NCI-H2196 treated with DMSO at 0.1 percent for 48 hours (cell line): ENCODE results near the gene FBH1.
A peak's percentile ranks its signal among the peaks of the same experiment; 100 is the strongest.
"Not testable (repeated sequence)": the region's sequence is repeated elsewhere in the genome, so short reads cannot be mapped to it uniquely, and the experiment has no call there.

Experiments
- DNase-seq: peaks from one replicate; lab custom pipeline; 2025; ENCODE audit not compliant: unreplicated experiment; lab: John Stamatoyannopoulos, UW

FBH1 gene

DNA sequence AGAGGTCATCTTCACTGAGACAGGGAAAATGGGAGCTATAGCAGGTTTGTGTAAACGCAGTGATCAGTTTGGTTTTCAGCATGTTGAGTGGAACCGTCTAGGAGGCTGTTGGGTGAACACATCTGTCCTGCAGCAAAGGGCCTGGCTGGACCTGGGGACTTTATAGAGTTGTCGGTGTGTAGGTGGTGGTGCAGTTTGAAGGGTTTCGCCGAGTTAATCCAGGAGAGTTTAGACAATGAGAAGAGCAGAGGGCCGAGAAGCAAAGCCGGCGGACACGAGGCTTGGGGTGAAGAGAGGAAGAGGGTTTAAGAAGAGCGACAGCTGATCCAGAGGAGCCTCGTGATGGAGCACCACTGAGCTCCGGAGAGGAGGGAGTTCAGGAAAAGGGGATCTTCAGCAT is 48.2 kb downstream of the FBH1 start:
- no peak for DNase-seq

DNA sequence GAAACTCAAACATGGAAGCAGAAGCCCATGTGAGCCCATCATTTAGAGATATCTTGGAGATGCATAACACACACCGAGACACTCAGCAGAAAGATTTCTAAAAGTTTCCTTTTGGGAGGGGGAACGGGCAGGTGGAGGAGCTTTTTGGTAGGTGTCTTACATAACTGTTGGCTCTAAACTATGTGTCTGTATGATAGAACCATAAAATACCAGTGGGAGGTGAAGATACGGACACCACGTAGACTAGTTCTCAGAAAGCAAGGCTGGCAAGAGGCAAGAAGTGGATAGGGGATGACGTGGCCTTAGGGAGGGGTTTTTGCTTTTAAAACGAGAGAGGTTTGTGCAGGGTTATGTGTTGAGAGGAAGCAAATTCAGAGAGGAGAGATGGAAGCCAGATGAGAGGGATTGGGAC is 50.8 kb downstream of the FBH1 start:
- DNase-seq, result no peak

DNA sequence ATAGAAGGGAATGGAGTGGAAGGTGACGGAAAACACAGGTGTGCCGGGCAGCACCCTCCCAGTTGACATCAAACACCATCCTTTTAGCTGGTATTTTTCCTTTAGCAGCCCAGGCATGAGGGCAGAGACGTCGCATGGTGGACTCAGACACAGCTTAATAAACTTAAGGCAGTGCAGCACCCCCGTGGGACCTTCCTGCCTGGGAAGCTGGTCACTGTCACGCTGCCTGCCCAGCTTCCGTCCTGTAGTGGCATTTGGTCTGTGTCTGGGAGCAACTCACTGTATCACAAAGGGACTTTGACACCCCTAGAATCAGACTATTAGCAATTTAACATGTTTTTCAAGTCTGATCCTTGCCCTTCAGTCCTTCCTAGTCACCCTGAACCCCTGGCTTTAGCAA is 51.5 kb downstream of the FBH1 start:
- no peak for DNase-seq

- no peak for DNase-seq
Measured at GRCh38 chr10:5942001-5942400, 52.0 kb downstream of the FBH1 start.

DNA sequence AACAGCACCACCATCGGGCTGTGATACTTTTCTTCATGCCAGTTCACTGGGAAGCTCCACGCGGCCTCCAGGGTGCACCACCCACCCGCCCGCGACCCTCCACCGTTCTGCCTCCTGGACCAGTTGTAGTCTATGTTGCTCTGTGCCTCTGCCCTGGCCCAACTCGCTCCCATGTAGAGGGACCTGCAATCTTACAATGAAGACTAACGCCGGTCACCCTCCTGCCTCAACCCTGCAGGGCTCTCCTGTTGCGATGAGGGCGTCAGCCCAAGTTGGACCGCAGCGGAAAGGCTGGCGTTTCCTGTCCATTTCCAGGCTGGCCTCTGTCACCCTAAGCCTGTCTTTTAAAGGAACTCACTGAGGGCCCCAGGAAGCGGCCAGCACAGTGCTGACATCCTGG is 52.4 kb downstream of the FBH1 start:
- DNase-seq, result no peak

DNA sequence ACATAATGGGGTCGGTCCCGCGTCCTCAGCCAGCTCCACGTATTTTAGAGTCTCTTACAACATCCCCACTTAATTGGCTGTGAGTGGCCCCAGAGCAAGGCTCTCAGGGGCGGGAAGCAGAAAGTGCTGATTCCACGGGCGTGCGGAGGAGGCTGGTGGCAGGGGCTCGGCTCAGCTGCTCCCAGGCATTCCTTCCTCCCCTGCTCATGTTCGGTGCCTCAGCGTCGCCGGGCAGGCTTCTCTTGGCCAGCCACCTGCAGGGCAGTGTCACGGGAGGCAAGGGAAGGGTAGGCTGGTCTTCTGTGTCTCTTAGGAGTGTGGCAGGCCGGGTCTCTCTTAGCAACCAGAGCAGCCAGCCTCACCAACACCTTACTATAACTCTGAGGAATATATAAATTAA is 53.5 kb downstream of the FBH1 start:
- DNase-seq, result no peak

DNA sequence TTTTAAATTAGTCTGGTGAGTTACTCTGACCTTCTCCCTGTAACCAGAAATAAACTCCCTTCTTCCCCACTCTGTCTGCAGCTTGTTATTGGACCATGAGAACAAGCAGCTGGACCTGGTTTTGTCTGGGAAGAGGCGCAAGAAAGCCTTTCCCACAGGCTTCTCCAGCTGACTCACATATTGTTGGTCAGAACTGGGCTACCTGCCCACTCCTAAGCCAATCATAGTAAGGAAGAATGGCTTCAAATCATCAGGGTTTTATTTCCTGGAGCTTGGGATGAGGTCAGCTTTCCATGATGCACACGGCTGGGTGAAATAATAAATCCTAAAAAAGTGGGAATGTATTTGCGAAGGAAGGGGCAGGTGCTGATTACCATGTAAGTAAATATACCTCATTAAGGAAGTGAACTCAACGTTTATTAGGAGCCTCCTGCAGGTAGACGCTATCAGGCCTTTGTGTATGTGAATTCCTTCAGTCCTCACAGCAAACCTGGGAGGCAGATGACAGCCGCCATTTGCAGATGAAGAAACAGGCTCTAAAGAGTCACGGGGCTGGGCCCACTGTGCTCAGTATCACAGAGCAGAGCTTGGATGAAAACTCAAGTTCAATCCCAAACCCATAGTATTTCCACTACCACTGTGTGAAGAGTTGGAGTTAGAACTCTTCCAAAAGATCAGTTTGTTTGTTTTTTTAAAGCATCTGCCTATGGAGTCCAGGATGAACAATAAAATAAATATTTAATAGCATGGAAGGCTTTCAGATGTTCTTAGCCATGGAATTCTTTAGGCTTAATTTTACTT is 54.5 kb downstream of the FBH1 start:
- DNase-seq, result peak; percentile 60

DNA sequence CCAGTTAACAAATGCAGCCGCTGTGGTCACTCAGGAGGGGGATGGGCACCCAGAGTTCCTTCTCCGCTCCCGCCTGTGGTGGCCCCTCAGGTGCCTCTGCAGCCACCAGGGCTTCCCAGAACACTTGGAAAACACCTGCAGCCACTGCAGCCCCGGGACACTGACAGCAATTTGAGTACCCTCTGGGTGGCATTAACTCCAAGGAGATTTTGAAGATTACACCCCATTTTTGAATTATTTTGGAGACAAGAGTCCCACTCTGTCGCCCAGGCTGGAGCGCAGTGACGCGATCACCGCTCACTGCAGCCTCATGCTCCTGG is 55.1 kb downstream of the FBH1 start:
- DNase-seq, result no peak

DNA sequence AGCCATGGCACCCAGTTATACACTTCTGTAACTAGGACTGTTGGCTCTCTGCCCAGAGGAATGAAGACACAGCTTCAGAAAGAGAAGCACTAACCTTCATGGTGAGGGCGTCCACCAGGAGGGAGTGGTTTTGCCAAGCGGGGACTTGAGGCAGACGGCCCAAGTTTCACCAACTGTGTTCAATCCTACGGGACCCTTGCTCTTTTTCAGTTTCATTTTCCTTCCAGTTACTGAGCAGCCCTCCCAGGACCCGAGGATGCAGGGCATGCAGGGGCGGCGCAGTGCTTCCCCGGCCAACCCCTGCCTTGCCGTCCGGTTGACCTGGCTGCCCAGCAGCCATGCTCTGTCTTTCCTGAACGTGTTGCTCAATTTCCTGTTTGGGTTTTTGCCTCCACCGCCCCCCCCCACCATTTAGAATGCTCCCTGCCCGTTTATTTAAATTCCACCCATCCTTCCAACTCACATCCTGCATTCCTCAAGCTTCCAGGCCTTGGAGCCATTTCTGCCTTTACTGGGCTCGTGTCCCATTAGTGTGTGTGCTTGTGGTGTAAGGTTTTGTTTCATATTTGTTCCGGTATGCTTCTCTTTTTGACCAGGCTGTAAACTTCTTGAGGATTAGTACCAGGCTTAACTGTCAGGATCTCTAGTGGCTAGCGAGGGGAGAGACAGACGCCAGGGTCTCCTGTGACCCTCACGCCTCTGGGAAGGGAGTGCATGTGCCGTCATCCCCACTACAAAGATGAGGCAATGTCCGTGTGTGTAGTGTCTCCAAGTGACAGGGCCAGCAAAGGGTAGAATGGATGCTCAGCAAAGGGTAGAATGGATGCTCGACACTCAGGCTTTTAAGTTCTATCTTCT is 55.7 kb downstream of the FBH1 start:
- no peak for DNase-seq

DNA sequence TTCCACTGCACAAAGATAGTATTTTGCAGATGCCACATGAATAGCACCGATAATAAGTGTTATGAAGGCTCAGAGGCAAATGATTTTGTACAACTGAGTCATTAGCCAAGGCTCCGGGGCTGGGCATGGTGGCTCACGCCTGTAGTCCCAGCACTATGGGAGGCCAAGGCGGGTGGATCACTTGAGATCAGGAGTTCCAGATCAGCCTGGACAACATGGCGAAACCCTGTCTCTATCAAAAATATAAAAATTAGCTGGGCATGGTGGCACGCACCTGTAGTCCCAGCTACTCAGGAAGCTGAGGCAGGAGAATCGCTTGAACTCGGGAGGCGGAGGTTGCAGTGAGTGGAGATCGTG is 56.4 kb downstream of the FBH1 start:
- not testable (repeated sequence) for DNase-seq

DNA sequence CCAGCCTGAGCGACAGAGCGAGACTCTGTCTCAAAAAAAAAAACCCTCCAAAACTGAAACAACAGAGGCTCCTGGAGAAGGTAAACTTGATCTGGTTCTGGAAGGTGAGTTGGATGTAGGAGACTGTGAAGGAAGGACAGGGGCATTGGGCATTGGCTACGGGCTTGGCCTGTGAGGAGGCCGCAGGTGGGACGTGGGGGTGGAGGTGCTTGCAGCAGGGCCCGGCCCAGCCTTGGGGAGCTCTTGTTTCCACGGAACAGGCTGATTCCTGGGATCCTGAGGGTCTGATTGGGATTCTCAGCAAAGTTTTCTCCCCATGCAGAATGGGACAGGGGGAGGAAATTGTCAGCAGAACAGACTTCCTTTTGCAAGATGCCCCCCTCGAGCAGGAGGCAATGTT is 56.7 kb downstream of the FBH1 start:
- DNase-seq, result no peak

DNA sequence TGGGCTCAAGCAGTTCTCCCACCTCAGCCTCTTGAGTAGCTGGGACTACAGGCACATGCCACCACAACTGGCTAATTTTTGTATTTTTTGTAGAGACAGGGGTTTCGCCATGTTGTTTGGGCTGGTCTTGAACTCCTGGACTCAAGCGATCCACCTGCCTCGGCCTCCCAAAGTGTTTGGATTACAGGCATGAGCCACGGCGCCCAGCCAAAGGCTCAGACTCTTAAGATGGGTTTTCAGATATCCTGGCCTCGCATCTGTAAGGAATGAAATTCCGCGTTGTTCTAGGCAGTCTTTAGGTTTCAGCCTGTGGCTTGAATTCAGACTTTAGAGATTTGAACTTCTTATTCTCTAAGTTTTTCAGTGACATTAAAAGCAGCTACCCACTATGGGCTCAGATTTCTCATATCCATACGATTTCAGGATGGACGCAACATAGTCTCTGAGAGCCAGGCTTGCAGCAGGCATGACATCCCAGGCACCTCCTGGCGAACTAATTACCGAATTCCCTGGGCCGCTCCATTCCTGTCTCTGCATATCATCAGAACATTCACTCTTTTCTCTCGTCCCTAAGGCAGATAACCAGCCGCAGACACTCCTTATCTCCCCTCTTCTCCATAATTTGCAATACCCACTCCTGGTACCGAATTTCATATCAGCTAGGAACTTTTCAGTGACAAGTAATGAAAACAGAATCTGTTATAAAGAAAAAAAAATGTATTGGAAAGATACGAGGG is 57.6 kb downstream of the FBH1 start:
- no peak for DNase-seq

DNA sequence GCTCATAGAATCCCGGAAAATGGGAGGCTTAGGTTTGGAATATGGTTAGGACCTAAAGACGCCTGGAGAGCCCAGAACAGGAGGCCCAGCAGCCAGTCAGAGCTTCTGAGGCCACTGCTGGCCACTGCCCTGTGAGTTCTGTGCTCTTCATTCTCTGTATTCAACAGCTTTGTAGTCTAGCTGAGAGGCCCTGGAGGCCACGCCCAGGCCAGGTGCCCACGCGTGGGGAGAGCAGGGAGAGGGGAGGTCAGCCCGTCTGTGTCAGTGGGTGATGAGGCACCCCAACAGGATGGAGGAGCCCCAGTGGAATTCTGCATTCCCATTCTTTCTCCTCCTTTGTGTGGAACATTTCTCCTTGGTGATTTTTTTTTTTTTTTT is 58.2 kb downstream of the FBH1 start:
- no peak for DNase-seq

DNA sequence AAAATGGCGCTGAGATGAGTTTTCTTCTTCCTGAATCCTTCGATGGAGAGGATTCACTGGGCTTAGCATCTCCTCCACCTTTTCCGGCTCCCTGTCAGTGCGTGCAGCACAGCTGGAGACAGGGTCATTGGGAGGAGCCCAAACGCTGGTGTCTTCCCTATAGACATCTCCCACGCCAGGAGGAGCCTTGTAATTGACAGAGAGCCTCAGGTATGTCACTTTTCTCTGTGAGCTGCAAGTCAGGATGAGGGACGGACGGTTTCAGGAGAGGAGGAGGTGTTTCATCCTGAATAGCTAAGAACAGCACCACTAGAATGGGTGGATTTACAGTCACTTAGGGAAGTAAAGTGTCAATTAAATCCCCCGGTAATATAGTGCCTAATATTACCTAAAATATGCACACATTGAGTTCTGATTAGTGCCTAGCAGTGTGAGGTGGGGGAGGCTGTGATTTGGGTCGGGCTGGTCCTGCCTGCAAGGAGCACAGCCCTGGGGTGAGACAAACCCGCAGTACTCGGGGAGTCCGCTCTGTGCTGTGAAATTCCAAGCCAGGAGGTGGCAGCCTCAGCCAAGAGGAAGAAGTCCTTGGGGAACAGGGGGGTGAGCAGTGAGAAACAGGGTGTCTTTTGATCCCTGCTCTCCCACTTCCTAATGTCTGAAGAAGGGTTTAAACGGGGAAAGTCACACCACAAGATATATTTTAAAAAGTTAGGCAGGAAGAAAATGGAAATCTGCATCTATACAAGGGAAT is 59.1 kb downstream of the FBH1 start:
- no peak for DNase-seq

- DNase-seq, result no peak
Measured at GRCh38 chr10:5951167-5951711, 61.2 kb downstream of the FBH1 start.

GRCh38 chr10:5951721-5952407 is 61.8 kb downstream of the FBH1 start:
- DNase-seq, result no peak

- no peak for DNase-seq
Measured at GRCh38 chr10:5952731-5953385, 62.8 kb downstream of the FBH1 start.

DNA sequence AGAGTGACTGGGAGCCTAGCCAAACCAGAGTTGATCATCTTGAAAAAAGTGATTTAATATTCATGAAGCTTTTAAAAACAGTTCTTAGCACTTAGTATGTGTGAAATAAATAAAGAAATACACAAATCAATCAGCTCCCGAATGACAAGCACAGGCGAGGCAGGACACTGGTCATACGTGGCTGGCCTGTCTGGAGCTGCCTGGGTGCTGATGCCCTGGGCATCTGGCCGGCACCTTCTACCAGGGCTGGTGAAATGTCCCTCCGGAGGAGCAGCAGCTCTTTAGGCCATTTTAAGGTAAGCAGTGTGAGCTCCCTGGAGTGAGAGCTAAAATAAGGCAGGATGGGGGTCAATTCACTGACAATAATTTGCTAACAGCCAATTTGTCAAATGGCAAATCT is 63.6 kb downstream of the FBH1 start:
- DNase-seq, result no peak

- DNase-seq, result no peak
Measured at GRCh38 chr10:5956146-5956936, 66.3 kb downstream of the FBH1 start.
